Mesenteric fat pad (tissue), 1 donor: ENCODE results near the gene C7orf33. TPM values are rescaled to one million over a fixed set of nuclear protein-coding genes. Genes with fewer than 3 reads are reported as not detected.
"Not testable (repeated sequence)": the region's sequence is repeated elsewhere in the genome, so short reads cannot be mapped to it uniquely, and the experiment has no call there.

Source experiments
- DNase-seq: peaks from one replicate; pipeline ENCODE4 v3.0.0-alpha.2; 2020; ENCODE audit warnings: low spot score
- long read RNA-seq: library from polyadenylated mRNA; unstranded; transcript quantifications from one replicate; pipeline ENCODE4 v2.0.0, GENCODE V29; 2020
- total RNA-seq: library from RNA; stranded (reverse); fragmentation: NEBNext Ultra II Directional; extraction: Animal tissue kit (Norgen Biotek cat#: 25700); gene quantifications from one replicate; pipeline ENCODE4 v1.2.1, GENCODE V29; 2021
- donor health status: DM: yes; HTN: yes; CAD: no.

The C7orf33 gene
- not detected for total RNA-seq
- long read RNA-seq: 0 reads

DNA sequence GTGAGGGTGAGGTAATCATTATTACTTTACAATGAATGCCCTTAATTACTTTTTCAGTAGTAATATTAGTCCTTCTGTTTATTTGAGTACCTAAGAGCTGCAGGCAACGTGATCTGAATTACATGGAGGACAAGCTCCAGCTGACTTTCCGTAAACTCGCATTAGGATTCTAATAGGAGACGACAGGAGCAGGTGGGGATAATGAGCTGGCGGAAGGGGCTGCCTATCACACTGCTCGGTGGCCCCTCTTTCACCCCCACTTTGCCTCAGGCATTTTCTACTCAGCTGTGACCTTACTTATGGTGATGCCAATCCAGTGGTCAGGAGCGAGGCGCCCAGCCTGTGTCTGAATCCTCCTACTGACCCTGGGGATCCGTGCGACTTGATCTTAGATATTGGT, at the start of gene C7orf33:
Gene C7orf33, plus strand, starts transcription at position 296 of the 400 bp plus-strand sequence. CDS start 160 bp downstream, outside the sequence.
- DNase-seq: no peak

GRCh38 chr7:148541891-148542504, 48.6 kb upstream of the C7orf33 start:
- no peak for DNase-seq

GRCh38 chr7:148543302-148543701, 47.3 kb upstream of the C7orf33 start:
- DNase-seq: no peak

- DNase-seq: no peak
These were observed 45.4 kb upstream of the C7orf33 start for GRCh38 chr7:148545172-148545571.

- no peak for DNase-seq
These were observed 44.6 kb upstream of the C7orf33 start for GRCh38 chr7:148545932-148546331.

DNA sequence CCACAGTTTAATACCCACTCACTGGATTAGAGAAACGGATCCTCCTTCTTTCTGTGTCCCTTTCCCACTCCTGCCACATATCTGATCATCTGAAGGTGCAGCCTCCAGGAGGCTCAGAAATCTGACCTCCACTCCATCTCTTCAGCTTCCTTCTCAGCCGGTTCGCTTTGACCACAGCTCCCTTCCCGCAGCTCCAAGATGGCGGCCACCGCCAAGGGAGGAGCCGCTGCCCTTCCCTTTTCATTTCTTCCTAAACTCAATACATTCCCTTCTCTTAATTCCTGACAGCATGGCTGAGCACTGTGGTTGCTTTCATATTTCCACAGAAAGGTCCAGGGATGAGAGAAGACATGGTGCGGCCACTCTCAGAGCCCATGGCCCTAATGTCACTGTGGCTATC, 43.7 kb upstream of the C7orf33 start:
- DNase-seq: no peak

DNA sequence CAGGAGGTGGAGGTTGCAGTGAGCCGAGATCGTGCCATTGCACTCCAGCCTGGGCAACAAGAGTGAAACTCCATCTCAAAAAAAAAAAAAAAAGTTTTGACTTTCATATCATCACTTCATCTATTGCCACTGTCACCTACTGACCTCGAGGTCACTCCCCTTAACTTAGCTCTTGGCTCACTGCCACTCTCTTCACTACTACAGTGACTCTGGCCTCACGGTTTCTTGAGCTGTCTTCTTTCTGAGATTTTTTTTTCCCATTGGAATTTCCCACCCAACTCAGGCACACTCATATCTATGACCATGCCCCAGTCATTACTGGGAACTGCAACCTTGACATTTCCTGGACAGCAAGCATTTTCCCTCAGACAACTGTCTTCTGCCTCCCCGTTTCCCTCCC, 42.6 kb upstream of the C7orf33 start:
- no peak for DNase-seq

DNA sequence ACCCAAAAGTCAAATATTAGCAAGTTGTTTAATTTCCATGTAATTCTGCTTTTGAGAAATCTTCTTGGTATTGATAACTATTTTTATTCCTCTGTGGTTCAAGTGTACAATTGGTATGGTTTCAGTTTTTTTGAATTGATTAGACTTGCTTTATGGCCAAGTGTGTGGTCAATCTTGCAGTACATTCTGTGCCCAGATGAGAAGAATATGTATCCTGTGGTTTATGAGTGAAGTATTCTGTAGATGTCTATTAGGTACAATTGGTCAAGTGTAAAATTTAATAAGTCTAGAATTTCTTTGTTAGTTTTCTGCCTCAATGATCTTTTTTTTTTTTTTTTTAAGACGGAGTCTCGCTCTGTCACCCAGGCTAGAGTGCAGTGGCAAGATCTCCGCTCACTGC, 36.6 kb upstream of the C7orf33 start:
- no peak for DNase-seq

DNA sequence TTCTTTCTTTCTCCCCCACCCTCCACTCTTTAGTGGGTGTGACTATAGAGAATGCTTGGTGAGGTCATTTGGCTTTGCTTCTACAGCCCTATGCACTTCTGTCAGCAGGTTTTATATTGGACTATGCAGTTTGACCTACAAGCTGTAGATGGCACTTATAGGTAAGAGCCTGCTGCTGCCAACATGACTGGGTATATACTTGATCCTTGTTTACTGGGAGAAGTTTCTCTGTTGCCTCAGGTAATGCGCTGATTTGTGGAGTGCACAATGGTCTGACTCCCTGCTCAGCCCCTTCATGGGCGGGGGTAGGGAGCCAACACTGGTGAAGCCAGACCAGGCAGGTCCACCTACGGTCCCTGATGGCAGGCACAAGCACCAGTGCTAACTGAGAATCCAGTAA, 33.7 kb upstream of the C7orf33 start:
- DNase-seq: no peak

GRCh38 chr7:148558914-148559313, 31.7 kb upstream of the C7orf33 start:
- DNase-seq: no peak

- no peak for DNase-seq
These were observed 29.5 kb upstream of the C7orf33 start for GRCh38 chr7:148561099-148561498.

GRCh38 chr7:148563583-148564274, 26.8 kb upstream of the C7orf33 start:
- no peak for DNase-seq

GRCh38 chr7:148564275-148564951, 26.2 kb upstream of the C7orf33 start:
- not testable (repeated sequence) for DNase-seq

- no peak for DNase-seq
These were observed 23.8 kb upstream of the C7orf33 start for GRCh38 chr7:148566736-148567135.

- no peak for DNase-seq
These were observed 23.0 kb upstream of the C7orf33 start for GRCh38 chr7:148567524-148567923.

GRCh38 chr7:148570510-148570909, 20.1 kb upstream of the C7orf33 start:
- DNase-seq: no peak

DNA sequence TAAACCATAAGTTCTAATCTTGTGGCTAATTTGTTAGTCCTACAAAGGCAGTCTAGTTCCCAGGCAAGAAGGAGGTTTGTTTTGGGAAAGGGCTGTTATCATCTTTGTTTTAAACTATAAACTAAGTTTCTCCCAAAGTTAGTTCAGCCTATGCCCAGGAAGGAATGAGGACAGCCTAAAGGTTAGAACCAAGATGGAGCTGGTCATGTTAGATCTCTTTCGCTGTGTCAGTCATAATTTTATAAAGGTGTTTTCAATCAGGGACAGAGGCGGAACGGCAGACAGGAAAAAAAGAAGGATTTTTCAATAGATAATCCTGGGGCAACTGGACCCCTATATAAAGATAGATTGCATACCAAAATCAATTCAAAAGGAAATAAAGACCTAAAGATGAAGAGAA, 19.6 kb upstream of the C7orf33 start:
- DNase-seq: not testable (repeated sequence)

DNA sequence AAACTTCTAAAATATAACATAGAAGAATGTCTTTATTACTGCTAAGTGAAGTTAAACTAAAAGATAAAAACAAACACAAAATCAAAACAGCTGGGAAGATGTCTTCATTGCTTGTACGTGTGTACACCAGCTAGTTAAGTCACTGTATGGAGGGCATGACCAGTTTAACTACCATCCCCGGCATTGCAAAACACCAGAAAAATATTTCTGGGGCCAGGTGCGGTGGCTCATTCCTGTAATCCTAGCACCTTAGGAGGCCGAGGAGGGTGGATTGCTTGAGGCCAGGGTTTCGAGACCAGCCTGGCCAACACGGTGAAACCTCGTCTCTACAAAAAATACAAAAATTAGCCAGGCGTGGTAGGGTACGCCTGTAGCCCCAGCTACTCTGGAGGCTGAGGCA, 19.2 kb upstream of the C7orf33 start:
- no peak for DNase-seq

- DNase-seq: no peak
These were observed 18.5 kb upstream of the C7orf33 start for GRCh38 chr7:148572067-148572522.

DNA sequence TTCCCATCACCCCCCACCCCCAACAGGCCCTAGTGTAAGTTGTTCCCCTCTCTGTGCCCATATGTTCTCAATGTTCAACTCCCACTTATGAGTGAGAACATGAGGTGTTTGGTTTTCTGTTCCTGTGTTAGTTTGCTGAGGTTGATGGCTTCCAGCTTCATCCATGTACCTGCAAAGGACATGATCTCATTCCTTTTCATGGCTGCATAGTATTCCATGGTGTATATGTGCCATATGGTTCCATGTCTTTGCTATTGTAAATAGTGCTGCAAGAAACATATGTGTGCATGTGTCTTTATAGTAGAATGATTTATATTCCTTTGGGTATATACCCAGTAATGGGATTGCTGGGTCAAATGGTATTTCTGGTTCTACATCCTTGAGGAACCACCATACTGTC, 17.0 kb upstream of the C7orf33 start:
- DNase-seq: not testable (repeated sequence)

DNA sequence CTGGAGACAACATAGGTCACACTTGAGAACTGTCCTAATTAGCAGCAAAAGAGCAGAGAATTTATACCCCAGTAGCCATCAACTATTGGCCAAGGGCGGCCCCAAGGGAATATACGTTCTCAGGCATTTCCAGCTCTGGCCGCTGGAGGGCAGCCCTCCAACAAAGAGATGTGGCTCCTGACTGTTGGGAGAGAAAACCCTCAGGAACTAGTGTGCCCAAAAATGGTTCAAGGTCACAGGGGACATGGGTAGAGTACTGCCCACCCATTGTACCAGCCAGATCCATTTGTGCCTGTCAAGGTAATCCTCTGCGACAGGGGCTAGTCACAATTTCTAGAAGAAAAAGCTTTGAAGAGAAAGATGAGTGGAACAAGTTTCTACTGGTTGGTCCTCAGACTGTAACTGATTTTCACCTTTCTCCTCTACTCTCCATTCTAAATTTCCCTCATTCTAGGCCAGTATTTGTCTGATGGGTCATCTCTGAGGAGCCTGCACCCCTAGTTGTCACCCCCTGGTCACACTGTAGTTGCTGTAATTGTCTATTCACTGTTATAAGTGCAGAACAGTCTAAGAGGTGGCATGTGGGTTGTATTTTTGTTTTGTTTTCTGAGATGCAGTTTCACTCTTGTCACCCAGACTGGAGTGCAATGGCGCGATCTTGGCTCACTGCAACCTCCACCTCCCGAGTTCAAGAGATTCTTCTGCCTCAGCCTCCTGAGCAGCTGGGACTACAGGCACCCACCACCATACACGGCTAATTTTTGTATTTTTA, 14.7 kb upstream of the C7orf33 start:
- DNase-seq: no peak

GRCh38 chr7:148579366-148579765, 11.2 kb upstream of the C7orf33 start:
- no peak for DNase-seq
